Tibial artery (tissue), 4 donors: Measurements from ENCODE around the gene ATRNL1.

ENCODE experiments used
- DNase-seq, 2 donors: peaks; one replicate each; pipeline ENCODE4 v3.0.0-alpha.2; 2019
- H3K27ac ChIP-seq, 2 donors: fragments of 200-600 bp; sonication (generic) in 1 of 2; 1 replicate in 1 of 2; 2 replicates in 1 of 2; pipeline ENCODE4 v1.5.1; 2018 to 2019; ENCODE audit warnings: mild to moderate bottlenecking in 1 of 2
- H3K27me3 ChIP-seq, 2 donors: fragments of 200-600 bp; sonication (generic) in 1 of 2; one replicate each; pipeline versions ENCODE4 v1.5.1 to v1.6.0; 2016 to 2019
- H3K36me3 ChIP-seq, 3 donors: fragments of 200-600 bp; sonication (generic) in 2 of 3; one replicate each; pipeline ENCODE4 v1.5.1; 2016 to 2019; ENCODE audit warnings: mild to moderate bottlenecking in 2 of 3
- H3K4me1 ChIP-seq, 4 donors: fragments of 200-600 bp; sonication (generic) in 2 of 4; 1 replicate in 3 of 4; 2 replicates in 1 of 4; pipeline ENCODE4 v1.5.1; 2016 to 2019
- H3K4me3 ChIP-seq, 2 donors: fragments of 200-600 bp; sonication (generic) in 1 of 2; 1 replicate in 1 of 2; 2 replicates in 1 of 2; pipeline ENCODE4 v1.5.1; 2018 to 2019; ENCODE audit warnings: mild to moderate bottlenecking in 2 of 2
- H3K9me3 ChIP-seq, 3 donors: fragments of 200-600 bp; sonication (generic) in 1 of 3; one replicate each; pipeline ENCODE4 v1.5.1; 2016 to 2019
- CTCF ChIP-seq, 2 experiments: fragments of 200-600 bp in 1 of 2; fragments of 450-650 bp in 1 of 2; IDR thresholded peaks; one replicate each; pipeline ENCODE4 v1.5.1; 2017 to 2019; ENCODE audit warnings: antibody characterized with exemption in 2 of 2, mild to moderate bottlenecking in 1 of 2, moderate library complexity in 1 of 2
- intact Hi-C: fragments of 100-400 bp; cut with DNase I; formaldehyde crosslinking; loops from one replicate; pipeline ENCODE4 v1.15.0; 2023; ENCODE audit warnings: low total_unique reads

ATRNL1 gene

GRCh38 chr10:115844591-115844990, 751.4 kb downstream of the ATRNL1 start:
- H3K4me3 ChIP-seq = no peak overlapping the region
- no peaks in the 10 kb centered on the region for H3K36me3 ChIP-seq
- H3K9me3 ChIP-seq = no peaks in the 10 kb centered on the region
- intact Hi-C loops = no loop called here
- no peak for TF ChIP-seq CTCF (IDR thresholded peaks at IDR 0.05)
- H3K4me1 ChIP-seq = no peaks in the 10 kb centered on the region
- no peak for DNase-seq
- H3K27me3 ChIP-seq = no peaks in the 10 kb centered on the region
- no peak overlapping the region for H3K27ac ChIP-seq

- Histone ChIP-seq H3K36me3 (no peaks in the 10 kb centered on the region), H3K4me3 (no peak overlapping the region), H3K27ac (no peak overlapping the region), H3K9me3 (no peaks in the 10 kb centered on the region), H3K4me1 (no peaks in the 10 kb centered on the region), H3K27me3 (no peaks in the 10 kb centered on the region)
- intact Hi-C loops = no loop called here
- no peak for TF ChIP-seq CTCF (IDR thresholded peaks at IDR 0.05)
- DNase-seq = no peak
Observed at GRCh38 chr10:115845921-115846320, 752.8 kb downstream of the ATRNL1 start.

GRCh38 chr10:115846528-115846927, 753.4 kb downstream of the ATRNL1 start:
- no peak overlapping the region for H3K27ac ChIP-seq
- no peak for TF ChIP-seq CTCF (IDR thresholded peaks at IDR 0.05)
- no peaks in the 10 kb centered on the region for H3K4me1 ChIP-seq
- H3K4me3 ChIP-seq = no peak overlapping the region
- DNase-seq = no peak
- no peaks in the 10 kb centered on the region for H3K27me3 ChIP-seq
- no peaks in the 10 kb centered on the region for H3K36me3 ChIP-seq
- H3K9me3 ChIP-seq = no peaks in the 10 kb centered on the region
- intact Hi-C loops = no loop called here

GRCh38 chr10:115849197-115849596, 756.0 kb downstream of the ATRNL1 start:
- Histone ChIP-seq H3K4me3 (no peak overlapping the region), H3K9me3 (no peaks in the 10 kb centered on the region), H3K36me3 (no peaks in the 10 kb centered on the region), H3K27ac (no peak overlapping the region), H3K4me1 (no peaks in the 10 kb centered on the region), H3K27me3 (no peaks in the 10 kb centered on the region)
- TF ChIP-seq CTCF (IDR thresholded peaks at IDR 0.05) = no peak
- DNase-seq = no peak
- intact Hi-C loops = no loop called here

GRCh38 chr10:115850666-115851065, 757.5 kb downstream of the ATRNL1 start:
- Histone ChIP-seq H3K9me3 (no peaks in the 10 kb centered on the region), H3K4me1 (no peaks in the 10 kb centered on the region), H3K36me3 (no peaks in the 10 kb centered on the region), H3K27ac (no peak overlapping the region), H3K27me3 (no peaks in the 10 kb centered on the region), H3K4me3 (no peak overlapping the region)
- no peak for TF ChIP-seq CTCF (IDR thresholded peaks at IDR 0.05)
- no peak for DNase-seq
- intact Hi-C loops = no loop called here

- DNase-seq = no peak
- TF ChIP-seq CTCF (IDR thresholded peaks at IDR 0.05) = no peak
- Histone ChIP-seq H3K36me3 (no peaks in the 10 kb centered on the region), H3K9me3 (no peaks in the 10 kb centered on the region), H3K4me3 (no peak overlapping the region), H3K4me1 (no peaks in the 10 kb centered on the region), H3K27me3 (no peaks in the 10 kb centered on the region), H3K27ac (no peak overlapping the region)
- intact Hi-C loops = no loop called here
Observed at GRCh38 chr10:115851695-115852094, 758.5 kb downstream of the ATRNL1 start.
